Measurements from ENCODE around the gene ZNF93.
"Not testable (repeated sequence)": the region's sequence is repeated elsewhere in the genome, so short reads cannot be mapped to it uniquely, and the experiment has no call there.

ZNF93 gene

DNA sequence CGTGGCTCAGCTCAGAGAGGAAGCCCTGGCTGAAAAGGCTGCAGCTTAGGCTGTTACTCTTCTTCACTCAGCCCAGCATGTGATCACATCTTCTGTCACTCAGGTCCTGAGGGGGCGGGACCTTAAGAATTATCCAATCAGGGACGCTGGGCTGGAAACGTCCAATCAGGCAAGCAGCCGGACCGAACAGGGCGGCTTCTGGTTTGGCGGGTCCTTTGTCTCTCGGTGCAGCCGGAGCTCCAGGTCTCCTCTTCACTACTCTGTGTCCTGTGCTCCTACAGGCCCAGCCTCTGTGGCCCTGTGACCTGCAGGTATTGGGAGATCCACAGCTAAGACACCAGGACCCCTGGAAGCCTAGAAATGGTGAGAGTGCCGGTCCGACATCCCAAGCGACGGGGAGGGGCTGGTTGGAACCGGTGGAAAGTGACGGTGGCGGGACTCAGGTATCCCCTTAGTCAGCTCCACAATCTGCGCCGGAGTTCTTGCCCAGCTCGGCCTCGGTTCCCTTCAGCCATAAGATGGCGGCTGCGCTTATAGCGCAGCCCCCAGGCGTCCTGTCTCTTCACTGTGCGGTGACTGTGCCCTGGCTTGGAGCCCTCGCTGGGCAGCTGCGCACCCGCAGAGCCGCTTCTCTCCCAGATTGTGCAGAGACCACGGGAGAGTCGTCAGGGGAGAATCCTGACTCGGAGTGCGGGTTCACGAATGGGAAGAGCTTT lies at the start of gene ZNF93:
ZNF93 (plus strand) TSS at position 218 of the 716 bp plus-strand sequence; CDS start at position 361, 143 bp downstream.
- peak; percentile 78 to 83 for DNase-seq (ENCODE audit: low read depth in 2 of 2)

DNA sequence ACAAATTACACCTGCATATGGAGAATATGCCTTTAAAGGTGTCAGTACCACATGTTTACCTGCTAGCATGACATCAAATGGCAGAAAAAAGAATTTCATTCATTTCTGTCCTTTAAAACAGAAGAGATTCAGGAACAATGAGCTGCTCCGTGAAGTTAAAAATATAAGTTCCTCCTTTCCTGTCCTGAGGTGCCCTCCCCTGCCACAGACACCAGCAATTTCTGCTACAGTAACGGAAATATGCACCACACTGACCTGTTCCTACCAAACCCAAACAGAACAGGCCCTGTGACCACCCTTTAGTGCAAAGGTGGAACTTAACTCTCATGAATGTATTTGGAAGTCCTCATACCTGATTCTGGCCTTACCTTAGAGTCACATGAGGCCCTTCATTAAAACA lies 49.0 kb upstream of the ZNF93 start:
- DNase-seq (ENCODE audit: low read depth in 2 of 2) = not testable (repeated sequence)

DNA sequence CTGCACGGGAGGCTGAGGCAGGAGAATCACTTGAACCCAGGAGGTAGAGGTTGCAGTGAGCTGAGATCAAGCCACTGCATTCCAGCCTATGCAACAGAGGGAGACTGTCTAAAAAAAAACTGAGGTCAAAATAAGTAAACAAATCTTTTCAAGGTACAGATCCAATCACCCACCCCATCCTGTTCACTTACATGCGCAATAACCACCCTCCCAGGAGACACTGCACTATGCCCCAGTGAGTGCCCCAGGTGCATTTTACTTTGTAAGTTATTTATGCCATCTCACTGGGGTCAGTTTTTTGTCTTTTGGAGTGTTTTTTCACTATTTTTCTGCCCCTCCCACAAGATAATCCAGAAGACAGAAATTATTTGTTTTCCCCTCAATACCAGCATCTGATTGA lies 42.0 kb upstream of the ZNF93 start:
- DNase-seq (ENCODE audit: low read depth in 2 of 2) = no peak

DNA sequence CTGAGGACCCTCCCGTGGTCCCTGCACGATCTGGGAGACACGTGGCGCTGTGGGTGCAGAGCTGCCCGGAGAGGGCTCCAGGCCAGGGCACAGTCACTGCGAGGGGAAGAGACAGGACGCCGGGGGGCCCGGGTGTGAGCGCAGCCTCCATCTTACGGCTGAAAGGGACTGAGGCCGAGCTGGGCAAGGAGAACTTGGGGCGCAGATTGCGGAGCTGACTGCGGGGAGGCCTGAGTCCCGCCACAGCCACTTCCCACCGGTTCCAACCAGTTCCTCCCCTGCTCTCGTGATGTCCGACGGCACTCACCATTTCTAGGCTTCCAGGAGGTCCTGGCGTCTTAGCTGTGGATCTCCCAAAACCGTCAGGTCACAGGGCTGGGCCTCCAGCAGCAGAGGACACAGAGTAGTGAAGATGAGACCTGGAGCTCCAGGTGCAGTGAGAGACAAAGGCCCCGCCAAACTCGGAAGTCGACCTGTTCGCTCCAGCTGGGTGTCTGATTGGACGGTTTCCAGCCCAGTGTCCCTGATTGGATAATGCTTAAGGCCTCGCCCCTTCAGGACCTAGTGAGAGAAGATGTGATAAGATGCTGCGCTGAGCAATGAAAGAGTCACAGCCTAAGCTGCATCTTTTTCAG lies 39.9 kb upstream of the ZNF93 start:
- peak in 1 of 2 donors; percentile 22 for DNase-seq (ENCODE audit: low read depth in 2 of 2)

DNA sequence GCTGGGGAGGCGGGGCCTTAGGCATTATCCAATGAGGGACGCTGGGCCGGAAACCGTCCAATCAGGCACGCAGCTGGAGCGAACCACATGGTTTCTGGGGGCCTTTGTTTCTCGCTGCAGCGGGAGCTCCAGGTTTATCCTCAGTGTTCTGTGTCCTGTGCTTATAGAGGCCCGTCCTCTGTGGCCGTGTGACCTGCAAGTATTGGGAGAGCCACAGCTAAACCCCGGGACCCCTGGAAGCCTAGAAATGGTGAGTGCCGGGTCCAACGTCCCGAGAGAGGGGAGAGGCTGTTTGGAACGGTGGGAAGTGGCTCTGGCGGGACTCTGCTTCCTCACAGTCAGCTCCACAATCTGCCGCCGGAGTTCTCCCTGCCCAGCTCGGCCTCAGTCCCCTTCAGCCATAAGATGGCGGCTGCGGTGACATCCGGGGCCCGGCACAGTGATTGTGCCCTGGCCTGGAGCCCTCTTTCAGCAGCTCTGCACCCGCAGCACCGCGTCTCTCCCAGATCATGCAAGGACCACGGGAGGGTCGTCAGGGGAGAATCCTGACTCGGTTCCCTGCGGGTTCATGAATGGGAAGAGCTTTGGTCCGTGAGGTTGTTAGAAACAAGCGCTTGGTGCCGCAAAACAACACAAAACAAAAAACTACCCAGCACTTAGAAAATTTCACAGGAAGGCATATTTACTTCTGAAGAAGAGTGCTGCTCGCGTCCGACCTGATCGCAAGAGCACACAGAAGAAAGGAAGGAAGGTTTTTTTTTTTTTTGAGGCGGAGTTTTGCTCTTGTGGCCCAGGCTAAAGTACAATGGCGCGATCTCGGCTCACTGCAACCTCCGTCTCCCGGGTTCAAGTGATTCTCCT lies 34.8 kb upstream of the ZNF93 start, which contains the start of gene ZNF253:
ZNF253 (plus strand) TSS at position 133 of the 861 bp plus-strand sequence; CDS start at position 248, 115 bp downstream.
- peak; percentile 88 to 89 for DNase-seq (ENCODE audit: low read depth in 2 of 2)

DNA sequence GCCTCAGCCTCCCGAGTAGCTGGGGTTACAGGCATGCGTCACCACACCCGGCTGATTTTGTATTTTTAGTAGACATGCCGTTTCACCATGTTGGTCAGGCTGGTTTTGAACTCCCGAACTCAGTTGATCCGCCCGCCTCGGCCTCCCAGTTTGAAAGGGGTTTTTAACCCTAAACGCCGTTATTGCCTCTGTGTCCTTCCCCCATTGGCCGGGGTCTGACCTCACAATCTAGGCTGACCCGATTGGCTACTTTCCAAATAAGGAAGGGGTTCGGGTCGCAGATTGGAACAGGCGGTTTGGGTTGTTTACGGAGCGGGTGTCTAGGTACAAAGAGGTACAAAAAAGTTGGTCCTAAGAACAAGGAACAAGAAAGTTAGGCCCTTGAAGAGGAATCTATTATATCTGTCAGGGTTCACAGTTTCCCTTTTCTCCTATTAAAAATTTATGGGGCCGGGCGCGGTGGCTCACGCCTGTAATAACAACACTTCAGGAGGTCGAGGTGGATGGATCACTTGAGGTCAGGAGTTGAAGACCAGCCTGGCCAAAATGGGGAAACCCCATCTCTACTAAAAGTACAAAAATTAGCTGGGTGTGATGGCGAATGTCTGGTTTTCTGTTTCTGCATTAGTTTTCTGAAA lies 34.0 kb upstream of the ZNF93 start:
- DNase-seq (ENCODE audit: low read depth in 2 of 2) = no peak

DNA sequence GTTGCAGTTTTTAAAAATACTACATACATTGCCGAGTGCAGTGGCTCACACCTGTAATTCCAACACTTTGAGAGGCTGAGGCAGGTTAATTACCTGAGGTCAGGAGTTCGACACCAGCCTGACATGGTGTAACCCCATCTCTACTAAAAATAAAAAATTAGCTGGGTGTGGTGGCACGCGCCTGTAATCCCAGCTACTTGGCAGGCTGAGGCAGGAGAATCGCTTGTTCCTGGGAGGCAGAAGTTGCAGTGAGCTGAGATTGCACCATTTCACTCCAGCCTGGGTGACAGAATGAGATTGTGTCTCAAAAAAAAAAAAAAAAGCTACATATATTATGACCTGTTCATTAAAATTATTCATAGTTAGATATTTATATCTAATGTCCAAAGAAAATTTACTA lies 30.7 kb upstream of the ZNF93 start:
- DNase-seq (ENCODE audit: low read depth in 2 of 2) = not testable (repeated sequence)

DNA sequence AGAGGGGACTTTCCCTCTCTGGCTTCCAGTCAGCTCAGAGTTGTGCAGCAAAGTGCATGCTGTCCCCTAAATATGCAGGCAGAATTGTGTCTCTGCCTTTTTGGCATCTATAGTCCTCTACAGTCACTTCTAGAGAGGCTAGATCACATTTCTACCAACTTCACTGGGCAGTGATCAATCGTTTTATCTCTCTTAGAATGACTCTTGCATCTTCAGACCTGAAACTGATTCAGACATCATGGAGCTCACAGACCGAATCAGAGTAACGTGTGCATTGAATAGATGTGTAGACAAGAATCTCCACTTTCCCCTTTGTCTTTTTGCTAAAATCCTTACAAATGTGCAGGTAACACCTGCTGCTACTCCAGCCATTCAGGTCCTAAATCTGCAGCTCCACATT lies 28.8 kb upstream of the ZNF93 start:
- no peak for DNase-seq (ENCODE audit: low read depth in 2 of 2)

DNA sequence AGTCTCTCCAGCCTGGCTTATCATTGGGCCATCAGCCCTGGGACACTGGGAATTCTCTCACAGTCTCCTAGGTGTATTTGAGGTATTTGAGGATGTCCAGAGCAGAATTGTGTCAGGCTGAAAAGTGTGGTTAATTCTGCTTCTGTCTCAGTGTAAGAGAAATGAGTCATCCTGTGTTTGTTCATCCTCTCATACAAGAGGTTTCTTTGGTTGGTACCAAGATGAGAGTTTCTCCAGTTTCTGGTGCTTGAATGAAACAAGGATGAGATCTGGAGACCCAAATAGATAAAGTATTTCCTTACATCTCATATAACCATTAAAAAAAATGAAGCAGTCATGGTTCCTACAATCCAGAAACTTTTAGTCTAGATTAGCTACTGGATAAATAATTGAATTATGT lies 27.4 kb upstream of the ZNF93 start:
- no peak for DNase-seq (ENCODE audit: low read depth in 2 of 2)

DNA sequence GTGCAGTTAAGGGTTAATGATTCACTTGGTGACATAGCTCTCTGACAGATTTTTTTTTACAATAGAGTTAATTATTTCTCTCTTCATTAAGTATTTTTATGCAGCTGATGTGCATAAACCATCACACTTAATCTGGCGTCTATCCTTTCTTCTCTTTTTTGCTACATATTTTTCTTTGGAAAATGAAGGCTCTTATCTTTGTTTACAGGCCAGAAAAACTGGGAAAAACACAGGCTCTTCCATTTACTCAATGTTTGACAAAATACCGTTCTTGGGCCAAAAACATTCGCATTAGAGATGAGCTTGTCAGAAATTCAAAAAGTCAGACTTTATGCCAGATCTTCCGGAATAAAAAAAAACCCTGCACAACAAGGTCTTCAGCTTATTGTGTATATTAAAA lies 23.0 kb upstream of the ZNF93 start:
- no peak for DNase-seq (ENCODE audit: low read depth in 2 of 2)

DNA sequence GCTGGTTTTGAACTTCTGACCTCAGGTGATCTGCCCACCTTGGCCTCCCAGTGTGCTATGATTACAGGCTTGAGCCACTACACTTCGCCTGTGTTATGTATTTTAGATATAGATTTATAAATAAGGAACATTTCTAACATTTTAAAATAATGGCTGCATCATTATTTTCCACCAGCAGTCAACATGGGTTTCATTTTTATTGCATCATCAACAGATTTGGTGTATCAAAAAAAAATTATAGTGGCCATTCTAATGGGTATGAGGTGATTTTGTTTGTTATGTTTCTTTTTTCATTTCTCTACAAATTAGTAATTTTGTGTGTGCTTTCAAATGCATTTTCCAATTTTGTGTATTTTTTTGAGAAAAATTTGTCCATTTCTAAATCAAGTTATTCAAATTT lies 16.2 kb upstream of the ZNF93 start:
- DNase-seq (ENCODE audit: low read depth in 2 of 2) = no peak

DNA sequence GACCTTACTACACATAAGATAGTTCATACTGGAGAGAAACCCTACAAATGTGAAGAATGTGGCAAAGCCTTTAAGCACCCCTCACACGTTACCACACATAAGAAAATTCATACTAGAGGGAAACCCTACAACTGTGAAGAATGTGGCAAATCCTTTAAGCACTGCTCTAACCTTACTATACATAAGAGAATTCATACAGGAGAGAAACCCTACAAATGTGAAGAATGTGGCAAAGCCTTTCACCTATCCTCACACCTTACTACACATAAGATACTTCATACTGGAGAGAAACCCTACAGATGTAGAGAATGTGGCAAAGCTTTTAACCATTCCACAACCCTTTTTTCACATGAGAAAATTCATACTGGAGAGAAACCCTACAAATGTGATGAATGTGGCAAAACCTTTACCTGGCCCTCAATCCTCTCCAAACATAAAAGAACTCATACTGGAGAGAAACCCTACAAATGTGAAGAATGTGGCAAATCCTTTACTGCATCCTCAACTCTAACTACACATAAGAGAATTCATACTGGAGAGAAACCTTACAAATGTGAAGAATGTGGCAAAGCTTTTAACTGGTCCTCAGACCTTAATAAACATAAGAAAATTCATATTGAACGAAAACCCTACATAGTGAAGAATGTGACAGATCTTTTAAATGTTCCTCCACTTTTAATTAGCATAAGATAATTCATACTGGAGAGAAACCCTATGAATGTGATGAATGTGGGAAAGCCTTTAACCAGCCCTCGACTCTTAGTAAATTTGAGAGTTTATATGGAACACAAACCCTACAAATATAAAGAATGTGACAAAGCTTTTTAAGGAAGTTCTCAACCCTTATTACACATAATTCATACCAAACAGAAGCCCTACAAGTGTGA lies 8.4 kb upstream of the ZNF93 start:
- DNase-seq (ENCODE audit: low read depth in 2 of 2) = not testable (repeated sequence)

DNA sequence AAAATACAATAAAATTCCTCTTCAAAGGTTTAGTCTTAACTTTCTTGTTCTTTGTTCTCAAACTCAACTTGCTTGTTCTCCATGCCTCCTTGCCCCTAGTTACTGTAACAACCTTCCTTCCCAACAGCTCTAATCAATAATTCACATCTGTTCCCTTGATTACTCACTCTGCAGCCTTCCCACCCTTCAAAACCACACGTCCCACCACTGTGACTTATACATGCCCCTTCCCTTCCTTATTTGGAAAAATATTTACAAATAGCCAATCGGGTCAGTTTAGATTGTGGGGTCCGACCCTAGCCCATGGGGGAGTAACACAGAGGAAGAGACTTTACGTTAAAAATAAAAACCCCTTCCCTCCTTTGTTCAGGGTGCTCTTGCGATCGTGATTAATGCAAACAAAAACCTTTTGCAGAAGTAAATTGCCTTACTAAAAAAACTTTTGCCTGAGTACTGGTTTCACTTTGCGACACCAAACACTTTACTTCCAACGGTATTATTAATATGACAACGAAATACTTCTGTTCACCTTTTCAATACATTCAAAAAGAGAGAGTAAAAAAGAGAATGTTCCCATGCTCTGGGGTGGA lies 512 bp upstream of the ZNF93 start:
- DNase-seq (ENCODE audit: low read depth in 2 of 2) = no peak

DNA sequence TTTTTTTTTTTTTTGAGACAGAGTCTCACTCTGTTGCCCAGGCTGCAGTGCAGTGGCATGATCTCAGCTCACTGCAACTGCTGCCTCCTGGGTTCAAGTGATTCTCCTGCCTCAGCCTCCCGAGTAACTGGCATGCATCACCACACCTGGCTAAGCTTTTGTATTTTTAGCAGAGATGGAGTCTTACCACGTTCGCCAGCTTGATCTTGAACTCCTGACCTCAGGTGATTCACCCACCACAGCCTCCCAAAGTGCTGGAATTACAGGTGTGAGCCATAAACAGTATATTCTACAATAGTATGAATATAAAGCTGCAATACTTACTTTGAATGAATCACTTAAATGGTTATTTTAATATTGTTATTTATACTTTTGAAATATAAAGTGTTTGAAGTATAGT lies 6.8 kb downstream of the ZNF93 start:
- not testable (repeated sequence) for DNase-seq (ENCODE audit: low read depth in 2 of 2)

DNA sequence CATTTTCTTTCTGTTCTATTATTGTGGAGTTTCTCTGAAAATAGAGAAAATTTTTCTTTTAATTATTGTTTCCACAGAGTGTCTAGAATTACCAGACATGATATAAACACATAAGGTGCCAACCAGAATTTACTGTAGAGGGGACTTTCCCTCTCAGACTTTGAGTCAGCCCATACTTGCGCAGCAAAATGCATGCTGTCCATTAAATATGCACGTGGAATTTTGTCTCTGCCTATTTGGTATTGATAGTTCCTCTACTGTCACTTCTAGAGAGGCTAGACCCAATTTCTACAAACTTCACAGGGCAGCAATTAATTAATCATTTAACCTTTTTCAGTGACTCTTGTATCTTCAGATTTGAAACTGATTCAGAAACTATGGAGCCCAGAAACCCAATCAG lies 8.9 kb downstream of the ZNF93 start:
- no peak for DNase-seq (ENCODE audit: low read depth in 2 of 2)

DNA sequence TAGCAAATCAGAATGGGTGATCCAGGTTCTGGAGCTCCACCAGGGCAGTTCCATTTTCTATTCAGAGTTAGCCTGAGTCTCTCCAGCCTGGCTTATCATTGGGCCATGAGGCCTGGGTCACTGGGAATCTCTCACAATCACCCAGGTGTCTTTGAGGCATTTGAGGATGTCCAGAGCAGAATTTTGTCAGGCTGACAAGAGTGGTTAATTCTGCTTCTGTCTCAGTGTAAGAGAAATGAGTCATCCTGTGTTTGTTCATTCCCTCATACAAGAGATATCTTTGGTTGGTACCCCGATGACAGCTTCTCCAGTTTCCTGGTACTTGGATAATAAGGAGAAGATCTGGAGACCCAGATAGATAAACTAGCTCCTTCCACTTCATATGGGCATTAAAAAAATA lies 10.4 kb downstream of the ZNF93 start:
- DNase-seq (ENCODE audit: low read depth in 2 of 2) = no peak

DNA sequence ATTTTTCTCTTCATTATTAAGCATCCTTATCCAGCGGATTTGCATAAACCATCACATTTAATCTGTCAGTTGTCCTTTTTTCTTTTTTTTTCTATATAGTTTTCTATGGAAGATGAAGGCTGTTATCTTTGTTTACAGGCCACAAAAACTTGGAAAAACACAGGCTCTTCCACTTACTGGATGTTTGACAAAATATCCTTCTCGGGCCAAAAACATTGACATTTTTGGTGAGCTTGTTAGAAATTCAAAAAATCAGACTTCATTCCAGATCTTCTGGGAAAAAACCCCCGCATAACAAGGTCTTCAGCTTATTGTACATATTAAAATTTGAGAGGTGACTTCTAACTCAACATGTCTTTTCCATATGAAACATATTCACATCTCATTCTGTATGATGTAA lies 13.8 kb downstream of the ZNF93 start:
- DNase-seq (ENCODE audit: low read depth in 2 of 2) = no peak

DNA sequence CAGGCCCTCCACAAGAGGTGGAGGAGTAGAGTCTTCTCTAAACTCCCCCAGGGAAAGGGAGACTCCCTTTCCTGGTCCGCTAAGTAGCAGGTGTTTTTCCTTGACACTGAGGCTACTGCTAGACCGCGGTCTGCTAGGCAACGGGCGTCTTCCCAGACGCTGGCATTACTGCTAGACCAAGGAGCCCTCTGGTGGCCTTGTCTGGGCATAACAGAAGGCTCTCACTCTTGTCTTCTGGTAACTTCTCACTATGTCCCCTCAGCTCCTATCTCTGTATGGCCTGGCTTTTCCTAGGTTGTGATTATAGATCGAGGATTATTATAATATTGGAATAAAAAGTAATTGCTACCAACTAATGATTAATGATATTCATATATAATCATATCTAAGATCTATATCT lies 29.7 kb downstream of the ZNF93 start:
- peak in 1 of 2 donors; percentile 8 for DNase-seq (ENCODE audit: low read depth in 2 of 2)

DNA sequence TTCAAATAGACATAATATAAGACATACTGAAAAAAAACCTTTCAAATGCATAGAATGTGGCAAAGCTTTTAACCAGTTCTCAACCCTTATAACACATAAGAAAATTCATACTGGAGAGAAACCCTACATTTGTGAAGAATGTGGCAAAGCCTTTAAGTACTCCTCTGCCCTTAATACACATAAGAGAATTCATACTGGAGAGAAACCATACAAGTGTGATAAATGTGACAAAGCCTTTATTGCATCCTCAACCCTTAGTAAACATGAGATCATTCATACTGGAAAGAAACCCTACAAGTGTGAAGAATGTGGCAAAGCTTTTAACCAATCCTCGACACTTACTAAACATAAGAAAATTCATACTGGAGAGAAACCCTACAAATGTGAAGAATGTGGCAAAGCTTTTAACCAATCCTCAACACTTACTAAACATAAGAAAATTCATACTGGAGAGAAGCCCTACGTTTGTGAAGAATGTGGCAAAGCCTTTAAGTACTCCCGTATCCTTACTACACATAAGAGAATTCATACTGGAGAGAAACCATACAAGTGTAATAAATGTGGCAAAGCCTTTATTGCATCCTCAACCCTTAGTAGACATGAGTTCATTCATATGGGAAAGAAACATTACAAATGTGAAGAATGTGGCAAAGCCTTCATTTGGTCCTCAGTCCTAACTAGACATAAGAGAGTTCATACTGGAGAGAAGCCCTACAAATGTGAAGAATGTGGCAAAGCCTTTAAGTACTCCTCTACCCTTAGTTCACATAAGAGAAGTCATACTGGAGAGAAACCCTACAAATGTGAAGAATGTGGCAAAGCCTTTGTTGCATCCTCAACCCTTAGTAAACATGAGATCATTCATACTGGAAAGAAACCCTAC lies 32.9 kb downstream of the ZNF93 start:
- DNase-seq (ENCODE audit: low read depth in 2 of 2) = not testable (repeated sequence)

DNA sequence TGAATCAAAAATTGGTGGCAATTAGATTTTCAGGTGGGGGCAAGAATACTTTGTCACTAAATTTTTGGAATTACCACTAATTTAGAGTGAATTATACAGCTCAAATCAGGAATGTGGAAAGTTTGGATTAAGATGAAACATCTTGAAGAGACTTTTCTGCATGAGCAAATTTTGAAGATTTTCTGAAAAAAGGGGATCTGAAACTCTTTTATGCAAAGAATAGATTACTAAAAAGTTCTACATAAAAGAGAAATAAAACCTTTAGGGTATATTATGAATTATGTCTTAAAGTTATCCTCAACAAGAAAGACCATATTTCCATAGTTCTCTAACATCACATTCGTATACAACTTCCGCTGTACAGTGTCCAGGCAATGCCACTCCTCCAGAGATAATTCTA lies 36.7 kb downstream of the ZNF93 start:
- DNase-seq (ENCODE audit: low read depth in 2 of 2) = no peak
